Astrocyte of the cerebellum (primary cell): ENCODE results near the gene PARN.

Experiments used
- DNase-seq: peaks from one replicate; pipeline ENCODE4 v3.0.0-alpha.2; 2011; ENCODE audit warnings: low read depth
- H3K4me3 ChIP-seq: 2 replicates; pipeline ENCODE4 v1.5.1; 2011; ENCODE audit warnings: mild to moderate bottlenecking, low read depth, low read length, moderate library complexity
- CTCF ChIP-seq: IDR thresholded peaks from 2 replicates; pipeline ENCODE4 v1.5.1; 2012; ENCODE audit warnings: low read length, low read depth, moderate library complexity, mild to moderate bottlenecking; ENCODE audit errors: missing control alignments
- in situ Hi-C: cut with HindIII; loops from 2 replicates; pipeline ENCODE4 v1.10.0; 2017; ENCODE audit warnings: low sequenced_read_pairs

Gene PARN

GRCh38 chr16:14531101-14531500 lies 99.0 kb downstream of the PARN start:
- H3K4me3 ChIP-seq: no peak overlapping the region
- DNase-seq: no peak
- no peak for TF ChIP-seq CTCF
- in situ Hi-C loops: no loop called here

GRCh38 chr16:14530046-14530445 lies 100.0 kb downstream of the PARN start:
- in situ Hi-C loops: no loop called here
- no peak for DNase-seq
- no peak overlapping the region for H3K4me3 ChIP-seq
- TF ChIP-seq CTCF: no peak

- H3K4me3 ChIP-seq: no peak overlapping the region
- peak; percentile 91 for DNase-seq
- TF ChIP-seq CTCF: peak; percentile 68
- in situ Hi-C loops: no loop called here
Observed at GRCh38 chr16:14529010-14529669, 100.9 kb downstream of the PARN start.

- no peak for DNase-seq
- no peak for TF ChIP-seq CTCF
- no peak overlapping the region for H3K4me3 ChIP-seq
- in situ Hi-C loops: no loop called here
Observed at GRCh38 chr16:14528306-14528705, 101.8 kb downstream of the PARN start.

GRCh38 chr16:14527411-14528044 lies 102.5 kb downstream of the PARN start:
- no peak overlapping the region for H3K4me3 ChIP-seq
- DNase-seq: peak; percentile 37
- in situ Hi-C loops: no loop called here
- no peak for TF ChIP-seq CTCF

- in situ Hi-C loops: no loop called here
- no peak for TF ChIP-seq CTCF
- DNase-seq: no peak
- H3K4me3 ChIP-seq: no peak overlapping the region
Observed at GRCh38 chr16:14525596-14525995, 104.5 kb downstream of the PARN start.
